ENCODE results near the gene IHH.

IHH gene

DNA sequence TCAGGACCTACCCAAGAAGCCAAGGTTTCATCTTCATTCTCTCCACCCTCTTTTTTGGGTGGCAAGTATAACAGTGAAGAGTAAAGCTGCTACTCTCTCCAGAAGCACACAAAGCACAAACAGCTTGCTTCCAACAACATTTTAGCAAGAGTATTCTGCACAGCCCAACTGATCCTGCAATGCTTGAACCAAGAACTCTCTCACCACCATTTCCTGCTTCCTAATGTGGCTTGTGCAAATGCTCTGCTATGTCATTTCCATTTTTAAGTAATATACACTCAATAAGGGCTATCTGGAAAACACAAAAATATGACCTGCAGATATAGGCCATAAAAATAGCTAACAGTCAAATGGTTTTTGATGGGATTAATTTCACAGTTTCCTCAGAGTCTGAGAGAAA is 24.1 kb upstream of the IHH start:
- no peak for DNase-seq (ENCODE audit: low read depth)
- H3K4me3 ChIP-seq (ENCODE audit: low read length), result no peak overlapping the region
- no peak for TF ChIP-seq CTCF (conservative IDR thresholded peaks at IDR 0.05; ENCODE audit: low read length)

GRCh38 chr2:219082332-219082958 is 21.7 kb upstream of the IHH start:
- TF ChIP-seq CTCF (conservative IDR thresholded peaks at IDR 0.05; ENCODE audit: low read length), result no peak
- DNase-seq (ENCODE audit: low read depth), result no peak
- H3K4me3 ChIP-seq (ENCODE audit: low read length), result no peak overlapping the region

- no peak for DNase-seq (ENCODE audit: low read depth)
- H3K4me3 ChIP-seq (ENCODE audit: low read length), result no peak overlapping the region
- TF ChIP-seq CTCF (conservative IDR thresholded peaks at IDR 0.05; ENCODE audit: low read length), result no peak
Measured at GRCh38 chr2:219081701-219082331, 21.1 kb upstream of the IHH start.

- no peak overlapping the region for H3K4me3 ChIP-seq (ENCODE audit: low read length)
- DNase-seq (ENCODE audit: low read depth), result no peak
- TF ChIP-seq CTCF (conservative IDR thresholded peaks at IDR 0.05; ENCODE audit: low read length), result no peak
Measured at GRCh38 chr2:219081096-219081495, 20.4 kb upstream of the IHH start.

DNA sequence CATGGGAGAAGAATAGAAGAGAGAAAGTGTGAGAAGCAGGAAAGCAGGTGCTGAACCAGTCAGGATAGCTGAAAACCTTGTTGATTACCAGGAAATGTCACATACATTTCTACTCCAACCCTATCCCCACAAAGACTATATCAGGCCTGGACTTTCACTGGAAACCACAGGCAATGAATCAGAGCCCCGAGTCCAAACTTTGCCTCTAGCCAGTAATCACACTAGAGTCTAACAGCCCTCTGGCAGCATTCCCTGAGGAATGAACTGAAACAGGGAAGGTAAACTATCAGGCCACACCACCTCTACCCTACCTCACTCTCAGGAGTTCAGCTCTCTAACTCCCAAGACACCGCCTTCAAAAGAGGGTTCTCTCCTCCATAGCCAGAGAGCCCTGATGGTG is 18.7 kb upstream of the IHH start:
- H3K4me3 ChIP-seq (ENCODE audit: low read length), result no peak overlapping the region
- DNase-seq (ENCODE audit: low read depth), result peak; percentile 24
- no peak for TF ChIP-seq CTCF (conservative IDR thresholded peaks at IDR 0.05; ENCODE audit: low read length)

GRCh38 chr2:219078951-219079350 is 18.2 kb upstream of the IHH start:
- H3K4me3 ChIP-seq (ENCODE audit: low read length), result no peak overlapping the region
- no peak for TF ChIP-seq CTCF (conservative IDR thresholded peaks at IDR 0.05; ENCODE audit: low read length)

GRCh38 chr2:219078126-219078525 is 17.4 kb upstream of the IHH start:
- no peak overlapping the region for H3K4me3 ChIP-seq (ENCODE audit: low read length)
- no peak for DNase-seq (ENCODE audit: low read depth)
- TF ChIP-seq CTCF (conservative IDR thresholded peaks at IDR 0.05; ENCODE audit: low read length), result no peak; the same call in 1 of the 2 replicates

More at GRCh38 chr2:219078951-219079350, 18.2 kb upstream of the IHH start:
- DNase-seq (ENCODE audit: low read depth), result no peak
